ENCODE data around the gene ENTPD6.

Gene ENTPD6

GRCh38 chr20:25247518-25247955, 52.0 kb downstream of the ENTPD6 start (continued):
- no peak for TF ChIP-seq ZNF354C (tag by site-specific recombination; IDR thresholded peaks at IDR 0.05; ENCODE audit: borderline replicate concordance, low read depth)
- no peak for TF ChIP-seq ZNF580 (tag by site-specific recombination; IDR thresholded peaks at IDR 0.05)
- TF ChIP-seq HOXC10 (CRISPR knock-in tag; IDR thresholded peaks at IDR 0.05) = no peak
- no peak for TF ChIP-seq ZNF211 (tag by site-specific recombination; IDR thresholded peaks at IDR 0.05; ENCODE audit: low read depth)
- no peak for TF ChIP-seq ZNF792 (tag by site-specific recombination; IDR thresholded peaks at IDR 0.05)
- no peak for TF ChIP-seq PRDM6 (tag by site-specific recombination; IDR thresholded peaks at IDR 0.05)
- no peak for TF ChIP-seq SP3 (tag by site-specific recombination; IDR thresholded peaks at IDR 0.05)
- no peak for TF ChIP-seq ZNF266 (tag by site-specific recombination; IDR thresholded peaks at IDR 0.05; ENCODE audit: low read depth)
- TF ChIP-seq ZNF513 (tag by site-specific recombination; IDR thresholded peaks at IDR 0.05) = no peak
- no peak for TF ChIP-seq ZNF366 (tag by site-specific recombination; conservative IDR thresholded peaks at IDR 0.05)
- no peak for TF ChIP-seq HOXD13 (CRISPR knock-in tag; IDR thresholded peaks at IDR 0.05; ENCODE audit: borderline replicate concordance)
- no peak for TF ChIP-seq ZNF416 (tag by site-specific recombination; IDR thresholded peaks at IDR 0.05)
- TF ChIP-seq REPIN1 (tag by site-specific recombination; IDR thresholded peaks at IDR 0.05; ENCODE audit: low read depth) = no peak
- no peak for TF ChIP-seq PRDM4 (tag by site-specific recombination; IDR thresholded peaks at IDR 0.05)
- no peak for TF ChIP-seq ZNF518A (tag by site-specific recombination; conservative IDR thresholded peaks at IDR 0.05; ENCODE audit: low read depth)
- TF ChIP-seq ZNF560 (tag by site-specific recombination; IDR thresholded peaks at IDR 0.05; ENCODE audit: borderline replicate concordance) = no peak
- no peak for TF ChIP-seq ZBTB11 (tag by site-specific recombination; conservative IDR thresholded peaks at IDR 0.05; ENCODE audit: low read depth)
- TF ChIP-seq ZNF830 (tag by site-specific recombination; IDR thresholded peaks at IDR 0.05; ENCODE audit: low read depth) = no peak
- no peak for TF ChIP-seq ZNF223 (tag by site-specific recombination; IDR thresholded peaks at IDR 0.05)
- TF ChIP-seq SCRT1 (tag by site-specific recombination; IDR thresholded peaks at IDR 0.05; ENCODE audit: borderline replicate concordance) = no peak
- TF ChIP-seq ZNF555 (tag by site-specific recombination; conservative IDR thresholded peaks at IDR 0.05) = no peak
- TF ChIP-seq PATZ1 (tag by site-specific recombination; IDR thresholded peaks at IDR 0.05) = 0 out of 2 replicates have a peak, but pooled peaks have one; percentile 4
- no peak for TF ChIP-seq ZNF37A (tag by site-specific recombination; IDR thresholded peaks at IDR 0.05)

All from HEK293 (cell line).